HG03439 (cell line): Measurements from ENCODE around the gene LPAR4.
"Not testable (repeated sequence)": the region's sequence is repeated elsewhere in the genome, so short reads cannot be mapped to it uniquely, and the experiment has no call there.

Experiments used
- ATAC-seq: cut with Tn5 transposase; IDR thresholded peaks from one replicate; pipeline ENCODE4 v1.9.1; 2021; ENCODE audit warnings: mild to moderate bottlenecking, moderate library complexity; ENCODE audit not compliant: unreplicated experiment

Gene LPAR4, protein sequence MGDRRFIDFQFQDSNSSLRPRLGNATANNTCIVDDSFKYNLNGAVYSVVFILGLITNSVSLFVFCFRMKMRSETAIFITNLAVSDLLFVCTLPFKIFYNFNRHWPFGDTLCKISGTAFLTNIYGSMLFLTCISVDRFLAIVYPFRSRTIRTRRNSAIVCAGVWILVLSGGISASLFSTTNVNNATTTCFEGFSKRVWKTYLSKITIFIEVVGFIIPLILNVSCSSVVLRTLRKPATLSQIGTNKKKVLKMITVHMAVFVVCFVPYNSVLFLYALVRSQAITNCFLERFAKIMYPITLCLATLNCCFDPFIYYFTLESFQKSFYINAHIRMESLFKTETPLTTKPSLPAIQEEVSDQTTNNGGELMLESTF

DNA sequence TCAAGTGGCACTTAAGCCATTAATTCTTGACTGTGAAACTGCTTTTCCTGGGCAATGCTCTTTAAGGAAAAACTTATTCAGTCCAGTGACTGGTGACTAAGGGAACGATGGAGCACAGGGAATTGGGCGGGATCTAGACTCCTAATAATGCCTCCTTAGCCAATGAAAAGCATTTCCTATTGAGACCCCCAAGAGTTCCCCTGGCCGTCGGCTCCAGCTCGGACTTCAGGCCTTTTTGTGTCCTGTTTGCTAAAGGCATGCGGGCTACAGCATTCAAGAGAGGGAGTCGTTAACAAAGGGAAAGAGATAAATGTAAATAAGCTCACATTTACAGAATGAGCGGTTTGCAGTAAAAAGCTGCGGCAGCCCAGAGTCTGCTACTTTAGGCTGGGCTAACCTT is at the start of gene LPAR4:
LPAR4 (plus strand) TSS at position 232 of the 400 bp plus-strand sequence. CDS start 7,150 bp downstream, outside the sequence.
- ATAC-seq: no peak

DNA sequence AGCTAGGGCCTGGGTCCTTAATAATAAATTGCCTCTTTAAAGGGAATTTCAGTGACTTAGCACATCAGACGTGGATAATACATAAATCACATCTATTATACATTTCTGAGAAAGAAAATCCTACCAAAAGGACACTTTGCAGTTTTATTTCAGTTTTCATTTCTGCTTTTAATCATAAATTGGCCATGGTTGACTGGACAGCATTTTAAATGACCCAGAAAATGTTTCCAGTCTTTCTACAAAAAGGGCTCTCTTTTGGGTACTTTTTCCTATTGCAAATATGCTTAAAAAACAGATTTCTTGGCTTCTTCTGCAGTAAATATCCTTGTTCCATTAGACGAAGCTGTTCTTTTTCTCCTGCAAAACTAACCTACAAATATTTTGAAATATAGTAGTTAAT is 41.4 kb upstream of the LPAR4 start:
- no peak for ATAC-seq

DNA sequence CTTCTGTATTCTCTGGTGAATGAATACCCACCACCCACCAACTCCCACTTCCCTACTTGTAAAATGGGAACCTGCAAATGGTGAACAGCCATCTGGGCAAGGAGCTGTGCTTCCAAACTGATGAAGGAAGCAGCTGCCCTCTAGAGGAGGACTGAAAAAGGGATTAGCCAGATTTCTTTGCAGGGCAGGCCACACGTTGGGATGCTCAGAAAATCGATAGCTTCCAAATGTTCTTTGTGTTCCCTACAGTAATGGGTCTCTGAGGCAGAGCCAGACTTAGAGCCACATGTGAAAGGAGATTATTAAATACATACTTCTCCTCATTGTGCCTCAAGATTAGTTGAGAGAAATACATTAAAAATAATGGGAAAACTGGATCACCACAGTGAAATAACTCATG is 39.3 kb upstream of the LPAR4 start:
- ATAC-seq: no peak

DNA sequence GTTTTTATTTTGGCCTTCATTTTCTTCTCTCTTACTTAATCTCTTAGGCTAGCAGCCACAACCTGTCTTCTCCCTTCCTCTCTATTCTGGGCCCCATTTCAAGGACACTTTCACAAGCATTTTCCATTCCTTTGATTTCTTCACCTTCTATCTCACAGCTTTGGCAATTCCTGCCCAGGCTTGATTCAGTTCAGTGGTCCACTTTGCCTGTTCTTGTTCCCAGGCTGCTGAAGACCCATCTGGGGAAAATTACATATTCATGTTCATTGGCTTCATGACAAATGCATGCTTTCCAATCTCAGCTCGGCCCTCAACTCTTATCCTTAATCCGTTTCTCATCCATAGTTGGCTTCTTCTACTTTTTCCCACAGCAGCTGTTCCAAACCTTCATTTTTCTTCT is 38.7 kb upstream of the LPAR4 start:
- no peak for ATAC-seq

DNA sequence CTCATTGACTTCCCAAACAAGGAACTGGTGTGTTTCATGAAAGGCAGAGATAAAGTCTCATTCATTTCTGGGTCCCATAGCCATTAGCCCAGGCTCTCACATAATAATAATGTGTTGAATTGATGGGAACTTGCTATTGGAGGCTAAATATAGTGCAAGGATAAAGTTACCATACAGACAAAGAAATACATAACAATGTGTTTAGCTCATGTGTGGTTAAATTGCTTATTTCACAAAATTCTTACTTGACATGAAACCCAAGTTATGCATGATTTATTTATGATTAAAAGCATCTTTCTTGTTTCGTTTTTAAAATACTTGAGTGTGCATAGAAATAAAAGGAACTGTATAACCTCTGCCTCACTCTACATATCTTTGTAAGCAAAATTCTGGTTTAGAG is 37.3 kb upstream of the LPAR4 start:
- ATAC-seq: no peak

DNA sequence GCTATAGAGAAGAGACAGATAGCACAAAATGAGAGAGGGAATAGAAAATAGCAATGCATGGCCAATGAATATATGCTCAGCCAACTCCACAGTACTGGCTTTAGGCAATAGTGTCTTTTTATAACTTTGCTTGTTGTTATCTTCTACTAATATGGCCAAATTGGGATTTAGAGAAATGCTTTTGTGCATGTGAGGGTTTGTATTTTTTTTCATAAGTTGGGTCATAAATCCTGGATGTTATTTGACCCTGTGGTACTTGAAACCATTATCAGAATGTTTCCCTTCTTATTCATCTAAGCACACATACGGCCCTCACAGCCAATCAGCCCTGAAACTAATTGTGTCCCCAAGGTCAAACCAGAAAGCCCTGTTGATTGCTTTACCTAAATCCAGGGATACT is 35.2 kb upstream of the LPAR4 start:
- ATAC-seq: no peak

DNA sequence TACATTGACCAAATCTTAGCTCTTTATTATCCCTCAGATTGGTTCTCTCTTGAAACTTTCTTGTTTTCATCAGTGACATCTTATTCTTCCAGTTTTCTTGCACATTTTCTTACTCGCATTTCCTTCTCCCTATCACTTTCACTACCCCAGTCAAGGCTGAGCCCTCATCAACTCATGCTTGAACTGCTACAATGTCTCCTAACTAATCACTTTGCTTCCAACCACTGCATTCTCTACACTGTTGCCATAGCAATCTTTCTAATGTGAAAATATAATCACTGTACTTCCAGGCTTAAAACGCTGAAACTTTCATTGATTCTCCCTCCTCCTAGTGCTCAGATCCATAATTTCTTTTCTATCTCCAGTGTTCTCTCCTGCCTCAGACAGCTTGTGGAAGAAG is 22.2 kb upstream of the LPAR4 start:
- ATAC-seq: no peak

DNA sequence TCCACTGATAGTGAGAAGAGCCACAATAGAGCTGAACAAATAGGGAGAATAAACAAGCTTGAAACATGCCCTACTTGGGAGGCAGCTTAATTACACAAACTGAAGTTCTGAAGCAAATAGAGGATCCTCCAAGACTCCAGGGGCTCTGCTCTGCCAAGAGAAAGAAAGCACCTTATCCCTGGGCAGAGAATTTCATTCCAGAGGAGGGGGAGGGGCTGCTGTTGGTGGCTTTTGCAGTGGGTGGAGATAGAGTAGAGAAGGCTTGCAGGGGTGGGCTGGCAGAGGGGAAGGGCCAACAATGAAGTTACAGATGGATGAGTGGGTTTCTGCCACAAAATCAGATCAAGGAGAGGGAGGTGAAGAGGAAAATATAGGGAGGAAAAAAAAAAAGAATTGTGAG is 1.0 kb upstream of the LPAR4 start:
- ATAC-seq: no peak

DNA sequence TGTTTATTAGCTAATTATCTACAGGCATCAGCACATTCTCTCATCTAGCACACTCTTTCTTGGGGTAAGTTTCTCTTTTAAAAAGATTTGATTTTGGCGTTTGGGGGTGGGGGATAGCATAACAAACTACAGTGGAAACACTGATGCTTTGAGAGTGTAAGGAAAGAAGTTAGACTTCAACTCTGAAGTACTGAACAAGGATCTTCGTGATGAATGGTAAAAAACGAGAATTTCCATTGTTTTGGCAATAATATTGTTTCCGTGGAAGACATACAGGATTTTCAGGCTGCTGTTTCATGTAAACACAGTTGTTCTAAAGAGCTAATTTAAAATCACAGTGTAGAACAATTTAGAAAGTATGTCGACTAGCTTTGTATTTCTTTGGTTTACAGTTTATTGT is 451 bp downstream of the LPAR4 start:
- no peak for ATAC-seq

DNA sequence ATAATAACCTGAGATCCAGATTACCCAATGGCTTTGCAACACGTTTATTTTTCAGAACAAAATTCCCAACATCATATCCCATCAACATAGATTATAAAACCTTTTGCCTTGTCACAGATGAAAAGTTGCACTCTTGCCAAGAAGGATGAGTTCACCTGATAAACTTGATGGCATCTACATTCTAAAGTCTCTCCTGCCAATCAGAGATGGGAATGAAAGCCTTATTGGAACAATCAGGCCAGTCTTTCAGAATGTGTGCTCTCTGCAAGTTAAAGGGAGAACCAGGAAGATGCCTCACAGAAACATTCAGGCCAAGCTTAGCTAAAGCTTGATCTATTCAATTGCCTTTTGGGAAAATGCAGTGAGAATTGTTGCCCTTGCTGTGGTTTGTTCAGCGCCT is 1.3 kb downstream of the LPAR4 start:
- ATAC-seq: no peak

DNA sequence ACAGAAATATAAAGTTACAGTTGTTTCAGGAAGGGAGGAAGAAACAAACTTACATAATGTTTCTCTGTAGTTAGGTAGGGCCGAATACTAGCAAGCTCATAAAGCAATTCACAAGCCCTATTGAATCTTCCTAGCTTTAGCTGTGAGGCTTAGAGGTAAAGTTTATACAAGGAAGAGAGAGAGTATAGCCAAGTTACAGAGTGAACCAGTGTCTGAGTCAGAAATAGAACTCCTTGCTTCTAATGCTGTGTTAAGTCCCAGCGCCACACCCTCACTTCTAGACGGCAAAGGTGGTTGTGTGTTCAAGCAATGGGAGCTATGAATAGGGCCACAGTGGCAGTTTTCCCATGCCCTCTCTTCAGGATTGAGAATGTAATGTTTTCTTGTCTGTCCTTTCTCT is 6.1 kb downstream of the LPAR4 start:
- ATAC-seq: no peak

DNA sequence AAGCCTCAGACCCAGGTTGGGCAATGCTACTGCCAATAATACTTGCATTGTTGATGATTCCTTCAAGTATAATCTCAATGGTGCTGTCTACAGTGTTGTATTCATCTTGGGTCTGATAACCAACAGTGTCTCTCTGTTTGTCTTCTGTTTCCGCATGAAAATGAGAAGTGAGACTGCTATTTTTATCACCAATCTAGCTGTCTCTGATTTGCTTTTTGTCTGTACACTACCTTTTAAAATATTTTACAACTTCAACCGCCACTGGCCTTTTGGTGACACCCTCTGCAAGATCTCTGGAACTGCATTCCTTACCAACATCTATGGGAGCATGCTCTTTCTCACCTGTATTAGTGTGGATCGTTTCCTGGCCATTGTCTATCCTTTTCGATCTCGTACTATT is 7.4 kb downstream of the LPAR4 start:
- ATAC-seq: peak; percentile 83

DNA sequence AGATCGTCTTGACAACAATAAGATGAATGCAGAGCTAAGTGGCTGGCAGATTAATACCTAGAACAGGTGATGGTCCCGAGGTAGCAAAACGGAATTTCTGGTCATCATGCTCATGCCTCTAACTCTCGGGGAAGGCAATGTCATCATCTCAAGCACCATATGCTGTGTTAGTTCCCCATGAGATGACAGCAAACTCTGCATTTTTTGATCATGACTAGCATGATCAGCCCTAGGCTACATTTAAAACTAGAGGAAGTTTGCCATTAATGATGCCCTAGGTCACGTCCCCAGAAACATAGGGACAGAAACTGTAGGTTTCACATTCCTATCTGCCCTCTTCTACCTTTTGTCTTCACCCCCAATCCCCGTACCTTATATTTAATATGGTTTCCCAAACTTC is 11.6 kb downstream of the LPAR4 start:
- no peak for ATAC-seq

DNA sequence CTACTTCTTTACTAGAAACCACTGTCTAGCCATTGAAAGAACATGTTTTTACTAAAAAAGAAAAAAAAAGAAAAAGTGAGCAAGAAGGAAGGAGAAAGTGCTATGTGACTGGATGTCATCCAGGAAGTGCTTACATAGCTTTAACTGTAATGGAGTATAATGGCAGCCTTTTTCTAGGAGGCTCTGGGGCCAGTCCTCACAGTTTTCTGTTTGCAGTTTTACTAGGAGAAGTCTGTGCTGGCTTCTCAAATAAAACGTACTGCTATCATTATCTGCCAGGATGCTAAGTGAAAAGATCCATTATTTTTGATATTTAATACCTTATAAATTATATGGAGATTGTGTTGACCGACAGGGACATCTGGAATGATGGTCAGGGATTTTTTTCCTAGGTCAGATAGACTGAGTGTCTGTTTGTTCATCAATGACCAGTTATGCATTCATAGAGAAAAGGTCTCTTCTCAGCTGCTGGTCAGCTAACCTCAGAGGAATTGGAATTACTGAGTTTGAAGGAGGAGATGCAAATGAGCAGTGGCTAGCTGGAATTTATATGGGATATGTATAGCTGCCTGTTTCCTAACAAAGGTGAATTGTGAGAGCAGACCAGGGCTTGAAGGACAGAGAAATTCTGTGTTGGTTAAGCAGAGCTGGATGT is 21.7 kb downstream of the LPAR4 start:
- no peak for ATAC-seq

DNA sequence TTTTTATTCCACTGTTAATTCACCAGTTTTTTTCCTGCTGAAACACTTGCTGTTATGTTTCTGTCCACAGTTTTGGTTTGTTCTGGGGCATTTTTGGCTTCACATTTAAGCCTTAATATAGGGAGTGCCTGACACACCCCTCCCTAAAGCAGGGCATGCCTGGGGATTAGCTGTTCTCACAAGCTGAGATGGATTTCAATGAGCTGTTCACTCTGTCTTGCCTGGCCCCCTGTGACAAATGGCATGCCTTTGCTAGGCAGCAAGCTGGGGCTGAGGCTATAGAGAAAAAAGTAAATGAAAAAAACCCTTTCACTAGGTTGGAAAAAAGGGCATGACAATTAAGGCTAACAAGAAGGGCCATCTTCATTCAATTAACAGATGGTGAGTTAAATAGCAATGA is 22.4 kb downstream of the LPAR4 start:
- ATAC-seq: no peak

DNA sequence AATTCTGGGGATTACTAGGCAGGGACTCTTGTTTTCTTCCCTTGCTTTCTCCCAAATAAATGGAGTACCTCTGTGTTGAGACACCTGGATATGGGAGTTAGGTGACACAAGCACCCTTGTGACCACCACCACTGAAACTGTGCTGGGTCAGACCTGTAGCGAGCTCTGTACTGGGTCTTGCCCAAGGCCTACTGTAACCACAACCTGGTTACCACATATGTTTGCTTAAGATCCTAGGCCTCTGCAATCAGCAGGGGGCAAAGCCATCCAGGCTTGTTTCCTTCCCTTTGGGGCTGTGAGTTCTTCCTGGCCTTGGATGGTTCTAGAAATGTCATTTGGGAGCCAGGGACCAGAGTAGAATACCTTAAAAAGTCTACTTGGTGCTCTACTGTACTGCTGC is 49.4 kb downstream of the LPAR4 start:
- no peak for ATAC-seq

DNA sequence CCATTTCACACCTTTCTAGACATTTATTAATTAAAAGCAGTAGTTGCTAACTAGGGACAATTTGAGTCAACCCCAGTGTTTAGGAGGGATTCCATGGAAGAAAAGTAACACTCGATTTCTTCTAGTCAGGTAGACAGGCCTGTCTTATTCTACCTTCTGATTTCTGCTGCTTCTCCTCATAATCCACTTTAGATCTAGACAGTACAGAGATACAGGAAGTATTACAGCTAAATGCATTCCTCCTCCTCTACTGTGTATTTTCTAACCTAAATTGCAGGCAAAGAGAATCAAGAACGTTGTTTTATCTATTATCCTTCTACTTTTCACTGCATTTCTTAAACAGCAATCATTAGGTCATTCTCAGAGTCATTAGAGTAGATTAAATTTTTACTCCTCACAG is 52.6 kb downstream of the LPAR4 start:
- ATAC-seq: no peak

DNA sequence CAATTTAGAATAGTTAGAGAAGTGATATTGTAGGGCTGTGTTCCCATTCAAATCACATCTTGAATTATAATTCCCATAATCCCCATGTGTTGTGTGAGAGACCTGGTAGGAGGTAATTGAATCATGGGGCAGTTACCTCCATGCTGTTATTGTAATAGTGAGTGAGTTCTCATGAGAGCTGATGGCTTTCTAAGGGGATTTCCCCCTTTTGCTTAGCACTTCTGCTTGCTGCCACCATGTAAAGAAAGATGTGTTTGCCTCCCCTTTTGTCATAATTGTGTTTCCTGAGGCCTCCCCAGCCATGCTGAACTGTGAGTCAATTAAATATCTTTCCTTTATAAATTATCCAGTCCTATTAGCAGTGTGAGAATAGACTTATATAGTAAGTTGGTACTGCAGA is 53.2 kb downstream of the LPAR4 start:
- ATAC-seq: no peak

DNA sequence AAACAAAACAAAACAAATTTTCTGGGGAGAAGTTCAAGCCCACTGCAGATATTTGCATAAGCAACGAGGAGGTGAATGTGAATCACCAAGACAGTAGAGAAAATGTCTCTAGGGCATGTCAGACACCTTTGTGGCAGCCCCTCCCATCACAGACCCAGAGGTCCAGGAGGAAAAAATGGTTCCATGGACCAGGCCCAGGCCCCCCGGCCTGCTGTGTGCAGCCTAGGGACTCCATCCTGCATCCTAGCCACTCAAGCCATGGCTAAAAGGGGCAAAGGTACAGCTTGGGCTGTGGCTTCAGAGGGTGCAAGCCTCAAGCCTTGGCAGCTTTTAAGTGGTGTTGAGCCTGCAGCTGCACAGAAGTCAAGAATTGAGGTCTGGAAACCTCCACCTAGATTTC is 54.0 kb downstream of the LPAR4 start:
- ATAC-seq: no peak

DNA sequence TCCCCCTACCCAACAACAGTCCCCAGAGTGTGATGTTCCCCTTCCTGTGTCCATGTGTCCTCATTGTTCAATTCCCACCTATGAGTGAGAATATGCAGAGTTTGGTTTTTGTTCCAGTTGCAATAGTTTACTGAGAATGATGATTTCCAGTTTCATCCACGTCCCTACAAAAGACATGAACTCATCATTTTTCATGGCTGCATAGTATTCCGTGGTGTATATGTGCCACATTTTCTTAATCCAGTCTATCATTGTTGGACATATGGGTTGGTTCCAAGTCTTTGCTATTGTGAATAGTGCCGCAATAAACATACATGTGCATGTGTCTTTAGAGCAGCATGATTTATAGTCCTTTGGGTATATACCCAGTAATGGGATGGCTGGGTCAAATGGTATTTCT is 55.0 kb downstream of the LPAR4 start:
- ATAC-seq: not testable (repeated sequence)
